C4-2B (cell line): Measurements from ENCODE around the gene DLGAP3.

Experiments
- H3K27ac ChIP-seq: fragments of 450-650 bp; 2 replicates; pipeline ENCODE4 v1.5.1; 2017
- CTCF ChIP-seq: fragments of 450-650 bp; conservative IDR thresholded peaks from 2 replicates; pipeline ENCODE4 v1.5.1; 2017; ENCODE audit warnings: mild to moderate bottlenecking
- ZFX ChIP-seq: fragments of 450-650 bp; IDR thresholded peaks from 2 replicates; pipeline ENCODE4 v1.6.1; 2017

DLGAP3 gene

GRCh38 chr1:34926894-34927293, 2.6 kb downstream of the DLGAP3 start:
- TF ChIP-seq CTCF: no peak
- no peak for TF ChIP-seq ZFX
- no peak overlapping the region for H3K27ac ChIP-seq

GRCh38 chr1:34926156-34926555, 3.3 kb downstream of the DLGAP3 start:
- no peak for TF ChIP-seq CTCF
- no peak for TF ChIP-seq ZFX
- no peak overlapping the region for H3K27ac ChIP-seq

GRCh38 chr1:34925730-34926129, 3.7 kb downstream of the DLGAP3 start:
- TF ChIP-seq ZFX (no peak), CTCF (no peak)
- no peak overlapping the region for H3K27ac ChIP-seq

- TF ChIP-seq ZFX (no peak), CTCF (no peak)
- no peak overlapping the region for H3K27ac ChIP-seq
Measured at GRCh38 chr1:34924759-34925555, 4.5 kb downstream of the DLGAP3 start.

- TF ChIP-seq ZFX: no peak
- TF ChIP-seq CTCF: no peak
- no peak overlapping the region for H3K27ac ChIP-seq
Measured at GRCh38 chr1:34923490-34923889, 6.0 kb downstream of the DLGAP3 start.

GRCh38 chr1:34918977-34919561, 10.4 kb downstream of the DLGAP3 start:
- H3K27ac ChIP-seq: no peak overlapping the region
- TF ChIP-seq CTCF (no peak), ZFX (no peak)

GRCh38 chr1:34918386-34918976, 11.0 kb downstream of the DLGAP3 start:
- H3K27ac ChIP-seq: no peak overlapping the region
- TF ChIP-seq ZFX (no peak), CTCF (no peak)
